OCI-LY7 (cell line): Measurements from ENCODE around the gene C16orf87. TPM values are rescaled to one million over a fixed set of nuclear protein-coding genes. Genes with fewer than 3 reads are reported as not detected.

Experiments
- BruUV-seq: library from RNA; stranded (reverse); fragments of 400-500 nt; replicated peaks from 2 replicates; lab custom pipeline; 2021; lab: Mats Ljungman, UMichigan
- CTCF ChIA-PET: fragments of 300-600 bp; sonication (Branson Sonifier 250); formaldehyde crosslinking; loops from one replicate; lab custom pipeline; 2022; ENCODE audit warnings: antibody characterized with exemption; ENCODE audit not compliant: unreplicated experiment; lab: Charles Lee
- POLR2A ChIA-PET: fragments of 300-600 bp; sonication (Branson Sonifier 250); formaldehyde crosslinking; loops from one replicate; lab custom pipeline; 2022; ENCODE audit warnings: antibody characterized with exemption; lab: Charles Lee
- DNase-seq: peaks from one replicate; pipeline ENCODE4 v3.0.0-alpha.2; 2015; ENCODE audit warnings: low spot score
- H2AFZ ChIP-seq: fragments of 200-600 bp; sonication (generic), shearing (Covaris generic); 2 replicates; pipeline ENCODE4 v1.6.1; 2014; ENCODE audit warnings: mild to moderate bottlenecking, antibody characterized with exemption, low read length, moderate library complexity
- H3K27ac ChIP-seq: fragments of 200-600 bp; sonication (generic); 2 replicates; pipeline ENCODE4 v1.5.1; 2014; ENCODE audit warnings: mixed run types, low read depth, mild to moderate bottlenecking, moderate library complexity, low read length, inconsistent platforms; ENCODE audit not compliant: poor library complexity, severe bottlenecking
- H3K36me3 ChIP-seq: fragments of 200-600 bp; sonication (generic); 2 replicates; pipeline ENCODE4 v1.6.1; 2014; ENCODE audit warnings: mild to moderate bottlenecking, antibody characterized with exemption, low read length, moderate library complexity, mixed read lengths; ENCODE audit not compliant: insufficient read depth
- H3K4me1 ChIP-seq: fragments of 200-600 bp; sonication (generic); 2 replicates; pipeline ENCODE4 v1.5.1; 2014; ENCODE audit warnings: mild to moderate bottlenecking, low read length; ENCODE audit not compliant: insufficient read depth, poor library complexity, severe bottlenecking
- H3K4me2 ChIP-seq: fragments of 200-600 bp; sonication (generic); 2 replicates; pipeline ENCODE4 v1.6.1; 2014; ENCODE audit warnings: mild to moderate bottlenecking, low read length
- H3K4me3 ChIP-seq: fragments of 200-600 bp; sonication (generic); 2 replicates; pipeline ENCODE4 v1.5.1; 2014; ENCODE audit warnings: mild to moderate bottlenecking, low read depth, low read length; ENCODE audit not compliant: poor library complexity, severe bottlenecking
- H3K79me2 ChIP-seq: fragments of 200-600 bp; sonication (generic); 2 replicates; pipeline ENCODE4 v1.6.1; 2016; ENCODE audit warnings: low read depth, mild to moderate bottlenecking, low read length, moderate library complexity, mixed read lengths; ENCODE audit not compliant: insufficient read depth
- H3K9me2 ChIP-seq: fragments of 200-600 bp; sonication (generic); 2 replicates; pipeline ENCODE4 v1.6.1; 2016; ENCODE audit warnings: mild to moderate bottlenecking, low read length, mixed read lengths; ENCODE audit not compliant: insufficient read depth
- H3K9me3 ChIP-seq: fragments of 200-600 bp; sonication (generic); 2 replicates; pipeline ENCODE4 v1.6.1; 2014; ENCODE audit warnings: mild to moderate bottlenecking, mixed run types, low read length, mixed read lengths
- H4K20me1 ChIP-seq: fragments of 200-600 bp; sonication (generic); 2 replicates; pipeline ENCODE4 v1.6.1; 2014; ENCODE audit warnings: mild to moderate bottlenecking, antibody characterized with exemption, low read length, moderate library complexity, mixed read lengths; ENCODE audit not compliant: insufficient read depth
- EZH2phosphoT487 ChIP-seq: fragments of 200-600 bp; sonication (generic); IDR thresholded peaks from 2 replicates; pipeline ENCODE4 v1.6.1; 2018; ENCODE audit warnings: low read depth, borderline replicate concordance, mild to moderate bottlenecking, mixed run types, antibody characterized with exemption, low read length, moderate library complexity, mixed read lengths
- intact Hi-C: fragments of 100-400 bp; cut with micrococcal nuclease; formaldehyde crosslinking; loops from one replicate; pipeline ENCODE4 v1.10.0; 2022; ENCODE audit not compliant: unreplicated experiment
- total RNA-seq, 2 experiments: library from RNA; depleted of rRNA in 1 of 2; stranded (reverse); fragments of >200 nt in 1 of 2; shearing (Covaris generic) in 1 of 2; gene quantifications; 2 replicates each; pipeline ENCODE4 v1.2.3, GENCODE V29; 2014 to 2022
- TF ChIP-seq, protein P1 (sequence below): fragments of 200-600 bp; sonication (generic); conservative IDR thresholded peaks from 2 replicates; pipeline ENCODE4 v1.5.1; 2014; ENCODE audit warnings: mild to moderate bottlenecking, antibody characterized with exemption, low read length, moderate library complexity, mixed read lengths

Gene C16orf87
- total RNA-seq, 2 experiments from 2014 or later: 9.1 to 21.1 TPM

GRCh38 chr16:46858151-46858550 is 27.2 kb upstream of the C16orf87 start:
- Histone ChIP-seq H3K4me1 (no peaks in the 10 kb centered on the region), H3K9me2 (no peaks in the 10 kb centered on the region), H4K20me1 (no peaks in the 10 kb centered on the region), H3K4me2 (no peak overlapping the region), H3K27ac (no peak overlapping the region), H3K9me3 (no peaks in the 10 kb centered on the region), H2AFZ (no peak overlapping the region), H3K4me3 (no peak overlapping the region), H3K79me2 (no peaks in the 10 kb centered on the region), H3K36me3 (no peaks in the 10 kb centered on the region)
- intact Hi-C loops: no loop called here
- BruUV-seq: no TSS peak
- no peak for DNase-seq
- ChIA-PET POLR2A (interaction anchor here (1.0 kb wide), 1 partner anchor 26 kb away, joined by 3 read pairs; no protein-coding TSS in a partner anchor), CTCF (no interaction called here)
- TF ChIP-seq EZH2phosphoT487: no peak
- TF ChIP-seq, protein P1, sequence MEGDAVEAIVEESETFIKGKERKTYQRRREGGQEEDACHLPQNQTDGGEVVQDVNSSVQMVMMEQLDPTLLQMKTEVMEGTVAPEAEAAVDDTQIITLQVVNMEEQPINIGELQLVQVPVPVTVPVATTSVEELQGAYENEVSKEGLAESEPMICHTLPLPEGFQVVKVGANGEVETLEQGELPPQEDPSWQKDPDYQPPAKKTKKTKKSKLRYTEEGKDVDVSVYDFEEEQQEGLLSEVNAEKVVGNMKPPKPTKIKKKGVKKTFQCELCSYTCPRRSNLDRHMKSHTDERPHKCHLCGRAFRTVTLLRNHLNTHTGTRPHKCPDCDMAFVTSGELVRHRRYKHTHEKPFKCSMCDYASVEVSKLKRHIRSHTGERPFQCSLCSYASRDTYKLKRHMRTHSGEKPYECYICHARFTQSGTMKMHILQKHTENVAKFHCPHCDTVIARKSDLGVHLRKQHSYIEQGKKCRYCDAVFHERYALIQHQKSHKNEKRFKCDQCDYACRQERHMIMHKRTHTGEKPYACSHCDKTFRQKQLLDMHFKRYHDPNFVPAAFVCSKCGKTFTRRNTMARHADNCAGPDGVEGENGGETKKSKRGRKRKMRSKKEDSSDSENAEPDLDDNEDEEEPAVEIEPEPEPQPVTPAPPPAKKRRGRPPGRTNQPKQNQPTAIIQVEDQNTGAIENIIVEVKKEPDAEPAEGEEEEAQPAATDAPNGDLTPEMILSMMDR: no peak

DNA sequence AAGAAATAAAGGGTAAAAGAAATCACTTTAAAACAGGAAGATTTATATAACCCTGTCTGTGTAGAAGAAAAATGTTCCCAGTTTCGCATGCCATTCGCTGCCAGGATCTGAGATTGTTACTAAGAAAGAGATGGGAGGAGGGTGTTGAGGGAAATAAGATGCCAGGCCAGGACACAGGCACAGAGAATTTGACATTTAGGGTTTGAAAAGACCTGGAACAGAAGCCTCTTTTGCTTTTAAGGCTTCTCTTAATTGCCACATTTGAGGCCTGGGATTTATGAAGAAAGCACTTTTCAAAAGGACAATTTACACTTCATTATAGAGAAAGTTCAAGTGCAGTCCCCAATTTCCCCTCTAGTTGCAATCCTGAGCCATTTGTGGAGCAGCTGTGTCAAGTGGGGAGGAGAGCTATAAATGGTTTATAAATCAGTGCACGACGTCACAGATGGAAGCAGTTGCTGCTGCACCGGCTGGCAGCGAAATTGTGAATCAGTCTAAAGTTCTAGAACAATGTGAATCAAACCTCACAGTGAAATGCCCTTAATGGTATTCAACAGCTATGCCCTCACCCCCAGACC is 26.5 kb upstream of the C16orf87 start:
- Histone ChIP-seq H3K27ac (no peak overlapping the region), H3K79me2 (no peaks in the 10 kb centered on the region), H4K20me1 (no peaks in the 10 kb centered on the region), H2AFZ (no peak overlapping the region), H3K9me2 (no peaks in the 10 kb centered on the region), H3K4me3 (no peak overlapping the region), H3K9me3 (no peaks in the 10 kb centered on the region), H3K4me2 (no peak overlapping the region), H3K4me1 (no peaks in the 10 kb centered on the region), H3K36me3 (no peaks in the 10 kb centered on the region)
- ChIA-PET POLR2A (interaction anchor here (1.0 kb wide), 1 partner anchor 26 kb away, joined by 3 read pairs; no protein-coding TSS in a partner anchor), CTCF (no interaction called here)
- intact Hi-C loops: no loop called here
- no TSS peak for BruUV-seq
- peak; percentile 29 for DNase-seq
- TF ChIP-seq, protein P1: peak; percentile 64
- no peak for TF ChIP-seq EZH2phosphoT487

DNA sequence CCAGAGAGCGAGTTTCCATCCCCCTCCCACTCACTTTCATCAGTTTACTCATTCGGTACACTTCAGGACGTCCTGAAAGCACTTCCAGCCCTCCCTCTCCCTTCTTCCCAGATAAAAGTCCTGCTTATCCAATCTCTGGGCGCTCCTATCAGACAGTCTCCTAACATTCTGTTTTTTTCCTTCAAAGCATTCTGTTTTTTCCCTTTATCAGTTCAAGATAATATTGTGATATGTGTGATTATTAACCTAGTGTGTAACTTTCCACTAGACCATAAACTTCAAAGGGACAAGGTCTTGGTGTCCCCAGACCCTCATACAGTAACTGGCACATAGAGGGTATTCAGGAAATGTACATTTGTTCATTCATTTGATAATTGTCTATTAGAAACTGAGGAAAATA is 24.4 kb upstream of the C16orf87 start:
- DNase-seq: no peak
- no peaks in the 10 kb centered on the region for H3K9me2 ChIP-seq
- no peak overlapping the region for H2AFZ ChIP-seq
- H3K4me1 ChIP-seq: peaks cover 10% of the 10 kb centered on the region
- H4K20me1 ChIP-seq: no peaks in the 10 kb centered on the region
- ChIA-PET CTCF (no interaction called here), POLR2A (no interaction called here)
- TF ChIP-seq, protein P1: no peak
- TF ChIP-seq EZH2phosphoT487: no peak
- H3K27ac ChIP-seq: no peak overlapping the region
- no peak overlapping the region for H3K4me3 ChIP-seq
- intact Hi-C loops: no loop called here
- no peaks in the 10 kb centered on the region for H3K79me2 ChIP-seq
- no TSS peak for BruUV-seq
- H3K9me3 ChIP-seq: no peaks in the 10 kb centered on the region
- no peaks in the 10 kb centered on the region for H3K36me3 ChIP-seq
- H3K4me2 ChIP-seq: no peak overlapping the region
